Mesodermal cell (in vitro differentiated cells): ENCODE data around the gene DOCK4.

ENCODE experiments used
- H3K27ac ChIP-seq: 2 replicates; pipeline ENCODE4 v1.7.0; 2013; ENCODE audit warnings: mild to moderate bottlenecking, low read depth, low read length, moderate library complexity; ENCODE audit not compliant: severe bottlenecking
- H3K36me3 ChIP-seq: 2 replicates; pipeline ENCODE4 v1.7.1; 2013; ENCODE audit warnings: mild to moderate bottlenecking, low read length, moderate library complexity; ENCODE audit not compliant: control insufficient read depth, insufficient read depth
- H3K4me1 ChIP-seq: one replicate; pipeline ENCODE4 v1.7.1; 2013; ENCODE audit warnings: mild to moderate bottlenecking, low read length; ENCODE audit not compliant: insufficient read depth, control insufficient read depth, poor library complexity, severe bottlenecking
- H3K4me3 ChIP-seq: 2 replicates; pipeline ENCODE4 v1.7.0; 2013; ENCODE audit warnings: low read length, control low read depth, mild to moderate bottlenecking; ENCODE audit not compliant: insufficient read depth, poor library complexity, severe bottlenecking; ENCODE audit errors: extremely low read depth
- H3K9me3 ChIP-seq: 2 replicates; pipeline ENCODE4 v1.7.1; 2013; ENCODE audit warnings: mild to moderate bottlenecking, low read length, moderate library complexity; ENCODE audit not compliant: control insufficient read depth
- WGBS, 2 experiments: methylation state at CpG; one replicate each; pipeline ENCODE4 v1.1.5; 2013; ENCODE audit warnings: missing lambda C conversion rate in 2 of 2; ENCODE audit not compliant: insufficient coverage in 2 of 2; 5-methylcytosine and 5-hydroxymethylcytosine counted together

The DOCK4 gene

DNA sequence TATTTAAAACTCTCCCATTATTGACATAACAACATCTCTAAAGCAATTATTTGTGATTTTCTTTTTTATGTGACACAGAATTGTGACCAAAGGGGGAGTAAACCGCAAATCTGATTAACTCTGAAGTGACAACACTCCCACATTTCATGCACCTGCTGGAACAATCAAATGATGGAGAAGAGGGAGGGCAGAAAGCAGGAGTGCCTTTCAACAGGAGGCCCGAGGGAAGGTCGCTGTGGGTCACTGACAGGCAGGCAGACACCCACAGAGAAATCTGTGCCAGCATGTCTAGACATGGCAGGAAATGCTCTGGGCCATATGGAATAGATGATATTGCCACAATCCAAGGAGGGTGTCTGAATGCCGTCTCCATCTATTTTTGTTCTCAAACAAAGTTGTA is 247.3 kb downstream of the DOCK4 start:
- no peak overlapping the region for H3K4me3 ChIP-seq
- no peaks in the 10 kb centered on the region for H3K9me3 ChIP-seq
- no peak overlapping the region for H3K27ac ChIP-seq
- peaks cover 18% of the 10 kb centered on the region for H3K4me1 ChIP-seq
- no peaks in the 10 kb centered on the region for H3K36me3 ChIP-seq
- 59 to 79% methylated on average over 3 to 4 of the region's 4 CpGs for WGBS, 2 experiments

DNA sequence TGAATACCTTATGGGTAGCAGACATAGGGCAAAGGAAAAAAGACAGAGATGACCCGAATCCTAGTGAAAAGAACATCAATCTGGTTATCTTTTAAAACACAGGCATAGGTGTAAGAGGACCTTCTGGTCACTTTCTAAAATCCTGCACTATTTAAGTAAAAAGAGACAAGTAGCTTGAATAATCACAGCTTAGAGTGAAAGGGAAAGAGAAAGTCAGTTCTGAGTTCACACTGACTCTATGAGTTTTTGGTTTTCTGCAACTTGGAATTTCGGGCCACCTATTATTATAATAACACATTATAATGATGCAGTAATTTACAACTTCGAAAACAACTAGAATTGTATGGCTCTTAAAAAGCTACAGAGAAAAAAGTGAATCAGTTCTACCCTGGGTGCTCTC is 247.8 kb downstream of the DOCK4 start:
- WGBS, 2 experiments, result 80% methylated on average over 1 of the region's 3 CpGs; no CpG with 5 or more reads in 1 of the 2 experiments
- Histone ChIP-seq H3K27ac (no peak overlapping the region), H3K9me3 (no peaks in the 10 kb centered on the region), H3K36me3 (no peaks in the 10 kb centered on the region), H3K4me1 (peaks cover 19% of the 10 kb centered on the region), H3K4me3 (no peak overlapping the region)

DNA sequence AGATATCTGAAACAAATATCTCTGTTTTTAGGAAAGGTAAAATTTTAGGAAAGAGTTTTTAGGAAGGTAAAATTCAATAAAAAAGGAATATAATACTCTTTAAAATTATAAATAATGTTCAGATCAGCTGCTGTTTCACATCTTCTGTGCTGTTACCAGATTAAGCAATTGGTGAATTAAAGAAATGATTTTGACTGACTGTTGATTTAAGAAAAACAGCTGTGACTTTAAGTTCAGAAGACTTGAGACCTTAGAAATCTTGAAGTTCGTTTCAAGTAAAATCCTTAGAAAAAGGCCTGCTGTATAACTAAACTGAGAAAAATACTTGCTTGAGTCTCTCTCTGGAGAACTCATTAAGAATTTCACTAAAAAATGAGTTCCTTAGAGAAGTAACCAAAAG is 250.6 kb downstream of the DOCK4 start:
- H3K27ac ChIP-seq, result no peak overlapping the region
- WGBS, 2 experiments, result 80% methylated on average over 1 of the region's 1 CpG; no CpG with 5 or more reads in 1 of the 2 experiments
- H3K9me3 ChIP-seq, result no peaks in the 10 kb centered on the region
- H3K4me1 ChIP-seq, result peaks cover 24% of the 10 kb centered on the region
- H3K36me3 ChIP-seq, result no peaks in the 10 kb centered on the region
- H3K4me3 ChIP-seq, result no peak overlapping the region

DNA sequence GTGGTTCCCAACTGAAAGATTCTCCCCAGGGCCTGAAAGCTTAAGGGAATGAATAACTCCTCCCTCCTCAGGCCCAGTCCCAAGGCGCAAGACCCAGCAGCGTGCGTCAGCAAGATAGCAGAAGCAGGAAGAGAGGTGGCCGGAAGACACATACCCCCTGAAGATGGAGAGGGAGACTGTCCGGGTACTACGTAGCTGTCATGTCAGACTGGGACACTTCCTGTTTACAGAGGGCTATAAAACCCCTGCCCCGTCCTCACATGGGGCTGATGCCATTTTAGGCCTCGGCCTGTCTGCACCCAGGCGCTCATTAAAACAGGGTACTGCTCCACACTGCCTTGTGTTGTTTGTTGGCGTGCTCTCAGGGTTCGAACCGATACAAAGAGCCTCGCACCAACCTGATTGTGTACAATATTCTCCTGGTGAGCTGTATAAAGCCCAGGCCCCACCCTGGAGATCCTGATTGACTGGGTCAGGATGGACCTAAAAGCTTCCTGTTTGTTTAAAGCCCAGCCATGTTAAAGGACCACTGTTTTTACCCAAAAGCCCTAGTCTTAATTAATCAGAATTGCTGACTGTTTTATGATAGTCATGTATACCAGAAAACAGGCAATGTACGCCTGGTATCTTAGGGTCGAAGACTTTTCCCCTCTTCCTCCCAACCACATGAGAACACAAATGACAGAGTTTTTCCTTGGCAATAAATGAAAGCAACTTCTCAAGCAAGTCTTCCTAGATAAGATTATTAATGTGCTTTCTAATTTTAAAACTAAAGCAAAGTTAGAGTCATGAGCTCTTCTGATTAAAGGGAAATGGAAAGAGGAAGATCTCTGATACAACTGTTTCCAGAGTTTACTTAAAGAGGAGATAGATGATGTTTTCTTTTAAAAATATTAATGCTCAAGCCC is 251.5 kb downstream of the DOCK4 start:
- Histone ChIP-seq H3K9me3 (no peaks in the 10 kb centered on the region), H3K4me3 (no peak overlapping the region), H3K27ac (no peak overlapping the region), H3K4me1 (peaks cover 24% of the 10 kb centered on the region), H3K36me3 (no peaks in the 10 kb centered on the region)
- 87 to 93% methylated on average over 12 to 13 of the region's 15 CpGs for WGBS, 2 experiments

DNA sequence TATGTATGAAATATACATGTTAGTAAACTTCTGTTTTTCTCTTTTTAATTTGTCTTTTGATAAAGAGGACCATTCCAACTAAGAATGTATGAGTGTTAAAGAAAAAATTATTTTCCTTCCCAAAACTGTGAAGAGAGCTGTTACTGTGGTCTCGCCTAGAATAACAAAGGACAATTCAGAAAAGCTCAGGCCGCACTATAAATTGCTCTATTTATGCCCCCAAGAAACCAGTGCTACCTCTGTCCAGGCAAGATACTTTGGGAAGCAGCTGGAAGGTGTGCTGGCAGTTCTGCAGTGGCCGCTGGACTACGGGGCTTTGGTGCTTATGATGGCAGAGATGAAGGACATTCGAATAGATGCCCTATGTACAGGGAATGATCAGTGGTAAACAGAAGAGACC is 252.1 kb downstream of the DOCK4 start:
- H3K27ac ChIP-seq, result no peak overlapping the region
- H3K9me3 ChIP-seq, result no peaks in the 10 kb centered on the region
- H3K4me1 ChIP-seq, result peaks cover 24% of the 10 kb centered on the region
- H3K4me3 ChIP-seq, result no peak overlapping the region
- H3K36me3 ChIP-seq, result no peaks in the 10 kb centered on the region
- WGBS, 2 experiments, result 98 to 100% methylated on average over 3 to 5 of the region's 5 CpGs

DNA sequence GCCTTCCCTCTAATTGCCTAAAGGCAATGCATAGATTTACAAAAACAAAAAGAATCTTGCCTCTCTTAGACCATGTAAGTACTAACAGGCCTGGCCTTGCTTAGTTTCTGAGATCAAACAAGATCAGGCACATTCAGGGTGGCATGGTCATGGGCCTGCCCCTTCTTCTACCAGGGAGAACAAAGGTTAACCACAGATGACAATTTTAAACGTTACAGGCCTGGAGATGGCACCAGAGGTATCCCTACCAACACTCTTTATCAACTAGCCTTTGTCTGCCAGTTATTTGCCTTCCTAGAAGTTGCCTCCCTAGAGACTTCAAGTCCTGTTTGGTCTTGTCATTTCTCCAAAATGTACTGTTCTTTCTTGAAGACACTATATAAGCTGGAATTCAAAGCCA is 252.6 kb downstream of the DOCK4 start:
- WGBS, 2 experiments, result 10 to 11% methylated on average over 1 of the region's 1 CpG
- Histone ChIP-seq H3K4me1 (peaks cover 24% of the 10 kb centered on the region), H3K36me3 (no peaks in the 10 kb centered on the region), H3K27ac (no peak overlapping the region), H3K4me3 (no peak overlapping the region), H3K9me3 (no peaks in the 10 kb centered on the region)

DNA sequence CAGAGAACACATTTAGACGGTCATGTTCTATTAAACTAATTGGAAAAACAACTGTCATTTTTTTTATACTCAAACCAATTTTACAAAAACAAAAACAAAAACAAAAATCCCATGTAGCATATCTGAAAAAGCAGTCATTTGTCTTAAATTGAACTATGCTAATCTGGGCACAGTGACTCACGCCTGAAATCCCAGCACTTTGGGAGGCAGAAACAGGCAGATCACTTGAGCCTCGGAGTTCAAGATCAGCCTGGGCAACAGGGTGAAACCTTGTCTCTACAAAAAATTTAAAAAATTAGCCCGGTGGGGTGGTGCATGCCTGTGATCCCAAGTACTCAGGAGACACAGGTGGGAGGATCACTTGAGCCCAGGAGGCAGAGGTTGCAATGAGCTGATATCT is 253.4 kb downstream of the DOCK4 start:
- H3K4me3 ChIP-seq, result no peak overlapping the region
- H3K27ac ChIP-seq, result no peak overlapping the region
- no peaks in the 10 kb centered on the region for H3K9me3 ChIP-seq
- H3K36me3 ChIP-seq, result peaks cover 6% of the 10 kb centered on the region
- WGBS, 2 experiments, result 63 to 74% methylated on average over 3 to 4 of the region's 4 CpGs
- peaks cover 24% of the 10 kb centered on the region for H3K4me1 ChIP-seq

DNA sequence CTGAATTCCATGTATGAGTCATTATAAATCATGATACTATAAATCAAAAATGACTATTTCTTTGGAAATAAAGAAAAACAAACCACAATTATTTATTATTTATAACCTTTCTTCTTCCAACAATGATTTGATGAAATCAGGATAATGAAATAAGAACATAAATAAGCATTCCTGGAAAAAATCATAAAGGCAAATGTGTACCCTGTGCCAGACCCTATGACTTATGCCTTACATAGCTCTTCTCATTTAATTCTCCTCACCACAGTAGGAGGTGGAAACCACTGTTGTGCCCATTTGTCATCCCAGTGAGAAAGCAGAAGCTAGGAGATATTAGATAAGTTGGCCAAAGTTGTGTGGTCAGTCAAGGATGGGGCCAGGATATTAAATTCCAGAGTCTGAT is 255.1 kb downstream of the DOCK4 start:
- no peak overlapping the region for H3K27ac ChIP-seq
- H3K9me3 ChIP-seq, result no peaks in the 10 kb centered on the region
- peaks cover 18% of the 10 kb centered on the region for H3K4me1 ChIP-seq
- H3K4me3 ChIP-seq, result no peak overlapping the region
- H3K36me3 ChIP-seq, result peaks cover 16% of the 10 kb centered on the region

DNA sequence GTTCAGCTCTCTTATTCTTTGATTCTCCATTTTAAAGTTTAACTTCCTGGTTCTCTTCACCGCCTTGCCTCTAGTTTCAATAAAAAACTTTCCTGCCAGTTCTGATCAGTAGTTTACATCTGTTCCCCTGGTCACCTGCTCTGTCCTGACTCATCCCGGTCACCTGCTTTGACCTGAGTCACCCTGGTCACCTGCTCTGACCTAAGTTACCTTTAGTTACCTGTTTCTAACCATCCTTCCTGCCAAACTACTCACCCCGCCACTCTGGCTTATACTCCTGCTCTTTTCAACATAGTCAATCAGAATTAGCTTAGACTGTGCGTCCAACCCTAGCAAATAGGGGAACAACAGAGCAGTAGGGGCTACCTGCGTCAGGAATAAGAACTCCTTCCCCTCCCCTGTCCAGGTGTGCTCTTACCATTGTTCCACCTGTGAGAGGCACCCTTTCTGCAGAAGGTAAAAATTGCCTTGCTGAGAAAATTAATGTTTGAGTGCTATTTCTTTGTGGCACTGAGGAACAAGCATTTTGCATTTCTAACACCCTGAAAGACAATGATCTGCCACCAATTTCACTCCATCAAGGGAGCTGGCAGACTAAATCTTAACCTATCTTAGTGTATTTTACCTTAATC is 263.6 kb downstream of the DOCK4 start:
- Histone ChIP-seq H3K9me3 (peaks cover 33% of the 10 kb centered on the region), H3K27ac (no peak overlapping the region), H3K4me1 (no peaks in the 10 kb centered on the region), H3K36me3 (peaks cover 81% of the 10 kb centered on the region), H3K4me3 (no peak overlapping the region)
- WGBS, 2 experiments, result 86 to 96% methylated on average over 3 to 5 of the region's 5 CpGs

DNA sequence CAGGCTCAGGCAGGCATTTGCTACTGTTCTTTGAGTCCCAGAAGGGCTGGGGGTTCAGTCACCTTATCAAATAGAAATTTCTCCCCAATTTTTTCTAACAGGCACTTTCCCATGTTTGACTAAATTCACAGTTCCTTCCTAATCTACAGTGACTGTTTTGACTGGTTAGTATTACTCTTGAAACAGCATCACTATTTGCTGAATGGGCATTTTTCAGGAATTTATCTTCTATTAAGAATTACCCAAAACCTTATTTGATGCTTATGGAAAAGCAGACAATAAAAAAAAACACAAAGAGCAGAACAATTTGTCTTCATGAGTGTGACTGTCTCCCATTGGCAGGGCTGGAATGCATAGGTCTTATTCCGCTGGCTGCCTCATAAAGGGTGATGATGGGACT is 269.0 kb downstream of the DOCK4 start:
- no peak overlapping the region for H3K4me3 ChIP-seq
- WGBS, 2 experiments, result 83% methylated on average over 1 of the region's 1 CpG; no CpG with 5 or more reads in 1 of the 2 experiments
- peaks cover 2% of the 10 kb centered on the region for H3K4me1 ChIP-seq

DNA sequence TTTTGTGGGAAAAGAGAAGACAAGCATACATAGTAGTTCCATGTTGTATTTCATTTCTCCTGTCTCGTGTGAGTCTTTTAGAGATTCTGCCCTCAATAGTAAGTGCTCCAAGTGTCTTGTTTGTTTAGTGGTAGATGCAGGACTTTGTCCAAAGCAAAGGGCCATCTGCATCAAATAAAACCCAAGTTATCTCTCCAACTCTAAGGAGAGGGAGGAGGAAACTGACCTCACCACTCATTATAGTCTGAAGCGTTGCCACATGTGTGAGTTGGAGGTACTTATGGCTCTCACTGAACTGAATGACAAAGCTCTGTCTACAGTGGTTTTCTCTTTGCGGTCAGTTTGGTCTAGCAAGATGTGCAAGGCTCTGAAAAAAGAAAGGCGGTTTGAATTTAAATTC is 272.6 kb downstream of the DOCK4 start:
- peaks cover 47% of the 10 kb centered on the region for H3K36me3 ChIP-seq
- WGBS, 2 experiments, result 100% methylated on average over 1 of the region's 4 CpGs
- H3K9me3 ChIP-seq, result no peaks in the 10 kb centered on the region
- H3K4me3 ChIP-seq, result no peak overlapping the region
- H3K27ac ChIP-seq, result no peak overlapping the region
- peaks cover 18% of the 10 kb centered on the region for H3K4me1 ChIP-seq

More for the DNA sequence above, 269.0 kb downstream of the DOCK4 start:
- Histone ChIP-seq H3K36me3 (peaks cover 73% of the 10 kb centered on the region), H3K9me3 (peaks cover 7% of the 10 kb centered on the region), H3K27ac (no peak overlapping the region)
